ENCODE data around the gene PRKD3. TPM values are rescaled to one million over a fixed set of nuclear protein-coding genes. Genes with fewer than 3 reads are reported as not detected.

PRKD3 gene
- total RNA-seq: 10 to 100 TPM; 32.9 to 39.4 TPM
- long read RNA-seq, donor 1, partial matches to known transcripts: 2 of 9 reads
- long read RNA-seq, donor 1, other reads (novel, unspliced or antisense): 7 of 9 reads
- long read RNA-seq, donor 2, partial matches to known transcripts: 0 of 5 reads
- long read RNA-seq, donor 2, other reads (novel, unspliced or antisense): 5 of 5 reads

DNA sequence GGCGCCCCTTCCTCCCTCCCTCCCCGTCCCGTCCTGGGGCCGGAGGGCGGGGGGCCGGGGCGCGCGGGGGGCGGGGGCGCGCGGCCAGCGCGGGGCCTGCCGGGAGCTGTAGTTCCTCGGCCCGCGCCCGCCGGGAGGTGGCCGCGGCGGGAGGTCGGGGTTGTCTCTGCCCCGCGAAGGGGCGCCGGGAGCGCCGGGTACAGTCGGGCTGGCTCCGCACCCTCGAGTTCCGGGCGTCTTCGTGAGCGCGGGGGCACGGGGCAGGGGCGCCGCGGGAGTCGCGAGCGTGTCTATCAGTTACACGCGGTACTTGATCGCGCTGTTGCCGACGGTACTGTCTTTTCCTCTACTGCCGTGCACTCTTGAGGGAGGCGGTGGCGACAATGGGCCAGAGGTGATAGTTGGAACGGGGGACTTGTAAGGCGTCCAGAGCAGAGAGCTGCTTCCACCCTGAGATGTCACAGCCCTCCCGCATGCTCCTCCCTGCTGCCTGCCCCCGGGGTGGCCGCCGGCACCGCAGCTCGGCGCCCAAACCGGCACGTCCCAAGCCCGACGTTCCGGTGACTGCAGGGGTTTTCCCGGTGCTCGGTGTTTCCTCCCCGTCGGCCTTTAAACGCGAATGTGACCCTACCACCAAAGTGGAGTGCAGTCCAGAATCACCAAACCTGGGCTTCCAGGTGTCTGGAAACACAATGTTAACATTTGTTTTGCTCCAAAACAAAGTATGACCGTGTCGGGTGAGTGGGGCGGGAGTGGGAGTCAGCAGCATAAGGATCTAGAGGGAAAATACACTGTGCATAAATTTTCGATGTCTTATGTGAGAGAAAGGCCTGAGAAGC is at the start of gene PRKD3:
Gene PRKD3, minus strand, starts transcription at position 48 of the 839 bp plus-strand sequence. CDS start 8,309 bp downstream, outside the sequence.
- DNase-seq (ENCODE audit: low spot score): peak; percentile 89
- intact Hi-C loops (cut with DNase I): no loop called here

DNA sequence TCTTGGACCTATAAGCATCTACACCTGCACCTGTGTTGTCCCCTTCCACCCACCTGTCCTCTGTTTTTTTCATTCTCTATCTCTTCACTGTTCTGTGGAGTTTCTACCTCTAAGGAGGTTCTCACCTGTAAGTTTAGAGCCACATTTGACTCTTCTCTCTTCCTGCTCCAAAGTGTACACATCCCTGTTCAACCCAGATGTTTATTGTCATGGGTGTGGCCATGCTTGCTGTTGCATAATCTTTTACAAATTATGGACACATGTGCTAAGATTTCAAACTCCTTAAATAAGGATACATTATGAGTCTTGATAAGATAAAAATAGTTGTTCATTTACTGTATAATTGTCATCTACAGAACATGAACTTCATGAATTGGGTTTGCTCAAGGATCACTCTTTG is 47.4 kb upstream of the PRKD3 start:
- DNase-seq (ENCODE audit: low spot score): no peak
- intact Hi-C loops (cut with DNase I): no loop called here

DNA sequence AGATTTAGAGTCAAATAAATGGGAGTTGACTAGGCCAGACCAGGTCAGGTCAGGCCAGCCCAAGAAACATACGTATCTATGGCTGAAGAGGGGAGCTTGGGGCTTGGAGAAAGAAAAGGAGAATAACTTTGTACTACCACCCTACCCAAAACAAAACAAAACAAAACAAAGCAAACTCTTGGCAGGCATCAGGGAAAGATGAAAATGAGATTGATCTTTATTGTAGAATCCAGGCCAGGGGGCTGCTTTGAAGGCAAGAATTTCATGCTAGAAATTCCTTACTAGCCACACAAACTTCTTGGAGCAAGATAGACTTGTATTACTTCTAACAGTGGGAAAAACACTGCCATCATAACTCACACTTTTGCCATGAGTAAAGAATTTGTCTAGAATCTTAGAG is 46.0 kb upstream of the PRKD3 start:
- no peak for DNase-seq (ENCODE audit: low spot score)
- intact Hi-C loops (cut with DNase I): no loop called here

DNA sequence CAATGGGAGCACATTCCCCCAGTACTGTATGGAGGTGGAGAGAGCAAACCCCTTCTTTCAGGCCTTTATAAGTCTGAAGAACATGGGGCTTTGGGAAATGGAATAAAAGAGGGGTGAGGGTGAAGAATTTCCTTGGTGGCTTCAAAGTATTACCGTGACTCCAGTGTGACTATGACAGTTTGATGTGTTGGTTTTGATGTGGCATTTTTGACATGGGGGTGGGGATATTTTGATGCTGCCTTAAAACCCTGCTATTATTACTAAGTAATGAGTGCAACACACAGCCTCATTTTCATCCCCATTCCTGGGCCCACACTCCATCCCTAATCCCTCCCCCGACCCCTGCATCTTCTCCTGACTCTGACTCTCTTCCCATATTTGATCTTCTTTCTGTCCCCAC is 43.4 kb upstream of the PRKD3 start:
- intact Hi-C loops (cut with DNase I): no loop called here
- no peak for DNase-seq (ENCODE audit: low spot score)

DNA sequence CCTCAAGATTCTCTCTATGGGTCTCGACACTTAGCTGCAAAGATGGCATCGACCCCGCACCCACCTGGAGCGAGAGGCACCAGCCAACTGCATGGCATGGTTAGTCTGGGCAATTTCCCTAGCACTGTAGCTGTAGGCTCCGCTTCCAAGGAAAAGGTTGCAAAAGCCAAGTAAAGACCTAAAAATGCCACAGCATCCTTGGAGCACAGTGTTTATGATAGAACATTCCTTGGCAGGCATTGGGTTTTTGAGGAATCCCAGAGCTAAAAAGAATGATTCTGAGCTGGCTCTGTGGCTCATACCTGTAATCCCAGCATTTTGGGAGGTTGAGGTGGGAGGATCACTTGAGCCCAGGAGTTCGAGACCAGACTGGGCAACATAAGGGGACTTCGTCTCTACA is 42.7 kb upstream of the PRKD3 start:
- DNase-seq (ENCODE audit: low spot score): no peak
- intact Hi-C loops (cut with DNase I): no loop called here

DNA sequence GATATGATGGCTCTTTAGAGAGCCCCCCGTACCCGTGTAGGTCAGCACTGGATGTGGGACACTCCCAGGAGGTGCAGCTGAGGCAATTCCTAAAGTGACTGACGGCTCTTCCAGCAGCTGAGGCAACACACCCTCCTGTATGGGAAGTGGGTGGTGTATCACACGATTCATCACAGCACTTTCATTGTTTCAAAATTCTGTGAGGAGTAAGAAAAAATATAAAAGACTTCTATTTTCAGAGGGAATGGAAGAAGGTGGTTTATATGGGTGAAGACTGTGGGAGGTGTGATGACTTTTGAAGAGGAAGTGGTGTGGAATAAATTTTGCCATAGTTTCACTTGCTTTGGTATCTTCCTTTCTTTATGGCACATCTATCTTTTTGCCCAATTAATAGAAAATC is 42.1 kb upstream of the PRKD3 start:
- DNase-seq (ENCODE audit: low spot score): no peak
- intact Hi-C loops (cut with DNase I): no loop called here

DNA sequence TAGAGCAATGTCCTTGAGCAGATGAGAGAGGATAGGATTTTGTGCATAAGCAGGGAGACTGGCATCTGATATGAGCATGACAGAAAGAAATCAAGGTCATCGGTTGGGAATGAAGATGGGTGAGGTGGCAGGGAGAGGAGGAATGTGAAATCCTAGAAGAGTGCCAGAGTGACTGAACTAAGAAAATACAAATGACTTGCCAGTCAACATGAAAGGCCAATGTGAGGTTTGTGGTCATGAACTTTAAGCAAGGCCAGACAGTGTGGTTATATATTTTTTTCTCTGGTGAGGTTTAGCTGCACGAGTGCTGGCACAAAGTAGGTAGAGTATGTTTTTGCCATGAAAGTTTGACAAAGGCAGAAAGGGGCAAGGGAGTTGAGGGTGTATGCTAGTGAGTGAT is 41.0 kb upstream of the PRKD3 start:
- no peak for DNase-seq (ENCODE audit: low spot score)
- intact Hi-C loops (cut with DNase I): no loop called here

DNA sequence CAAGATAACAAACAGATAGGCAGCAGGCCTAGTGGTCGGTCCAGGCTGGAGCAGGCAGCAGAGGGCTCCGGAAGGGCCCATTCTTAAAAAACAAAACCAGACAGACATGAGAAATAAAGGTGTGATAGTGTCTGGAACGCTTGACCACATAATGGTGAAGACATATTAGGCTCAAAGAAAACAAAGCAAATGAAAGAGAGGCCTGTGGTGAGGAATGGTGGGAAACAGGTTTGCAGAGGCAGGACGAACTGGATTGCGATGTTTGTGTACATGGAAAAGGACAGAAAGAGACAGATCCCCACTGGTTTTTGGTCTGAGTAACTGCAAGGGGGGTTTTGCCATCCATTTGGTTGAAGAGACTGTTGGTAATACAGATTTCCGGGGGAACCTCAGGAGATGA is 39.7 kb upstream of the PRKD3 start:
- no peak for DNase-seq (ENCODE audit: low spot score)
- intact Hi-C loops (cut with DNase I): no loop called here

DNA sequence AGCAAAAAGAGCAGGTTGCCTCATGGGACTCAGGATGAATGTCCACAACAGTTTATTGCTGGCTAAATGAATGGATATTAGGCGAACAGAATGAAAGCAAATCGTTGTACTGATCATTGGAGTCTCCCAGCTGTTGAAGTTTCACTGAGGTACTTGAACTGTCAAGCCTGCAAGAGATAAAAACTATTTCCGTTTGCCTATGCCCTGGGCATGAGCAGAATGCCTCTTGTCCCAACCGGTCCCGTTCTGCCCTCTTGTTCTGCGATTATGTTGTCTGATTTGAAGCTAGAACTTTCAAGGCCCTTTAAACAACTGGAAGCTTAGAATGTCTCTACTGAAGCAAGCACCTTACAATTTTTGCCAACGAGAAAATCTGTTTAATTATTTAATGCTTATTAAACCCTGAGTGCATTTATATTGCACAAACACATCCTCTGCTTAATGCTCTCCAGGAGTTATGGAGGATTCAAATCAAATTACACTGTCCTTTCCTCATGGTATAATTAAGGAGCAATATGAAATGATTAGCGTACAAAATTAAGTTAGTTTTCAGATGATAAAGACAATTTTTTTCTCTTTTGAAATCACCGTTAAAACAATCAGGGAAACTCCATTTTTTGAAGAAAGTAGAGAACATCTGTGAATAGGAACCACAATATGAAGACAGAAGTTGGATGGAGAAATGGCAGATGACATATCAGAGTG is 37.5 kb upstream of the PRKD3 start:
- no peak for DNase-seq (ENCODE audit: low spot score)
- intact Hi-C loops (cut with DNase I): no loop called here

DNA sequence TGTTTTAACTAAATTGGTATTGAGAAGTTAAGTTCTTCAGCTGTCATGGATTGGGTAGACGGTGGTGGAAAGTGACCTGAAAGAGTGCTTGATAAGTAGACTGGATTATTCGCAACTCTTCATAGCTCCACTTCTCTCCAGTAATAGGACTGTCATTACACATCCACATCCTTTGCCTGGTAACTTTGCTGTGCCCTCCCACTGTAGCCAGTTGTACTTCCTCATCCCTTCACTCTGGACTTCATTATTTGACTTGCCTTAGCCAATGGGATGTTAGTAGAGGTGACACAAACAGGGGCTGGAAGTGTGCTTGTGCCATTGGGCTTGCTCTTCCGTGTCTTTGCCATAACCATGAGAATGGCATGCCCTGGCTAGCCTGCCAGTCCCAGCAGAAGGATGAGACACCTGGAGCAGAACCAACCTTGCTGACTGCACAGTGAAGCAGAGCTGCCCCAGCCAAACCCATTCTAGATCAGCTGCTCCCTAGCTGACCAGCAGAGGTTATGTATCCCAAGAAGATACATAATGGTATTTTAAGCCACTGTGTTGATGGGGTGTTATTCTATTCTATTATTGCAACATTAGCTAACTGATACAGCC is 36.7 kb upstream of the PRKD3 start:
- no peak for DNase-seq (ENCODE audit: low spot score)
- intact Hi-C loops (cut with DNase I): no loop called here

DNA sequence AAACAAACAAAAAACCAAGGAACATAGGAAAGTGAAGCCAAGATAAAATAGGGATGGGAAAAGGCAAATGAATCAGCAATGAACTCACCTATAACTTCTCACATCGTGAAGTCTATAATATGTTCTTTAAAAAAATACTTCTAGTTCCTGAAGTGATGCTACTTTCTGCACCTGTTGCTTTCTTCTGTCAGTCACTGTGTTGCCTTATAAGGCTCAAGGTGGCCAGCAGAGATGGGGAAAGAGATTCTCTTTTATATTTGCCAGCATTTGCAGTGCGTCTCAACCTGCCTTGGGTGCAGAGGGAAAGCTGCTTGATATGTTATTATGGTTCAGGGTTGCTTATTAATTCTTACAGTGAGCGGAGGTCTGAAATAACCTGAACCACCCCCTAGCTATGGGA is 33.8 kb upstream of the PRKD3 start:
- intact Hi-C loops (cut with DNase I): no loop called here
- no peak for DNase-seq (ENCODE audit: low spot score)

DNA sequence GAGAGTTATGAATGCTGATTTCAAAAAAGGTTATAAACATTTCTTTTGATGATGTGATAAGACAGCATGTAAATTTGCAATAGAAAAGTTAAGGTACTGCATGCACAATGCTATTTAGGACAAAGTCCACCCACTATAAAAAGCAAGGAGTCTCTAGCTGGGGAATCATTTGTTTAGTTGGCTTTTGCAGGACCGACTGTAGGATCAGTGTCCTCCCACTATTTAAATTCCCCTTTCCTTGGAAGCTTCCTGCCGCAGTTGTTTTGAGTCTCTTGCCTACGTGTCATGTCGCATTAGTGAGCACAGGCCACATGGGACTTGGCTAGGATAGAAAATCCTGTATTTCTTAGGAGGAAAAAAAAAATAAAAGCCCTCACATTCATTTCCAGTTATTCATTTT is 32.9 kb upstream of the PRKD3 start:
- intact Hi-C loops (cut with DNase I): no loop called here
- no peak for DNase-seq (ENCODE audit: low spot score)

DNA sequence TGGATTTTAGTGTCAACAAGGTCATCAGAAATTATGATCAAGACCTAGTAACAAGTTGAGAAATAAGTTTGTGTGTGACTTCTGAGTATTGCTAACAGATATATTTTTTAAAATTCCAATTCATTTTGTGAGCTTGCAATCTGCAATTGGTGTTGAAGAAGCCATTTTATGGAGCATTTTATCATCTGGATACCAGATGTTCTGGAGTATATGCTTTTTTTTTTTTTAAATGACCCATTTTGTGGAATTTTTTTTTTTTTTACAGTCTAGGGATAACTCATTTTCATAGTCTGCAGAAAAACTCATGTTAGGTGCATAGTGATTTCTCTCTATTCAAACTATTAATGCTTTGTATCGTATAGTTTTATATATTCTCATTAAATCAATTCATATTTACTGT is 32.4 kb upstream of the PRKD3 start:
- DNase-seq (ENCODE audit: low spot score): no peak
- intact Hi-C loops (cut with DNase I): no loop called here

DNA sequence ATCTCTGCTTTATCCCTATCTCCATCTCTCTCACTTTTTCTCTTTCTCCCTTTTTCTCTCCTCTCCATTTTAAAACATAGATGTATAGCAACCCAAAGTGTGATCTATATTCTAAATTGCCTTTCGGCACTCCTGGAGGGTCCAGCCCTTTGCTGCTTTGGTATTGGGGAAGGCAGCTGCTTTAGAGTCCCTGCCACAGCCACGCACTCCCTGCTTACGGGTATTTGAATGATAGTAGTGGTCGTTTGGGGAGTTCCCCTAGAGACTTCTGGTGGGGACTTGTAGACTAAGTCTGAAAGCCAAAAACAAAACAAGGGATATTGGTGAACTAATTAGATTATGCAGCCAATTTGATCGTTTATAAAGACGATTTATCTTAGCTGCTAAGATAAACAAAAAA is 31.7 kb upstream of the PRKD3 start:
- intact Hi-C loops (cut with DNase I): no loop called here
- no peak for DNase-seq (ENCODE audit: low spot score)

DNA sequence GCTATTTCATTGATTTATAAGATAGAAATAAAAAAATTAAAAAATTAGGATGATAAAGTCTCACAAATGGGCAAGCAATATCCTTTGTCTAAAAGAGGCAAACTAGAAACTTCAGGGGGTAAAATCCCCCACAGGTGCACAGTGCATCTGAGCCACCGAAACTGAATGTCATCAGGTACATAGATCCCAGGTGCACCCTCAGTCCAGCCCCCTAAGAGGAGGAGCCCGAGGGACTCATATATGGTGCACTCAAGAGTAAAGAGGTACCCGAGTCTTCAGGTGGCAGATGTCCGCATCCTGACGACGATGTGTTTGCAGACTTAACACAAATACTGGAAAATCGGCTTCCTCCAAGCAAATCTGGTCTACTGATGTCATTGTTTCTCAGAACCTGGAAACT is 31.1 kb upstream of the PRKD3 start:
- DNase-seq (ENCODE audit: low spot score): no peak
- intact Hi-C loops (cut with DNase I): no loop called here

DNA sequence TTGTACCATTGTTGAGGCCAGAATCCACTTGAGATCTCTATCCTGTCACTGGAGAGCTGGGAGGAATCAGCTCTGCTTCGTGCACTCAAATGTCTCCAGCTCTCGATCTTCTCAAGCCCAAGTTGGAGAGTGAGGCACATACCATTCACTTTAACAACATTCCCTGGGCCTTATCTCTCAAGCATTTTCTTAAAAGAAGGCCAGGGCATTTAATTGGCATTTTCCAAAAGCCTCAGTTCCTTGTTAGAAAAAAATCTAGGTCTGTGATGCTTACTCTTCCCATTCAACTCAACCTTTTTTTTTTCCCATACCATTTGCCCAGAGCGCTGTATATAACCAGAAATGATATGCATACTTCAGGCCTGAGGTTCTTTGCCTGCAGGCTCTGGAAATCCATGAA is 29.9 kb upstream of the PRKD3 start:
- no peak for DNase-seq (ENCODE audit: low spot score)
- intact Hi-C loops (cut with DNase I): no loop called here

DNA sequence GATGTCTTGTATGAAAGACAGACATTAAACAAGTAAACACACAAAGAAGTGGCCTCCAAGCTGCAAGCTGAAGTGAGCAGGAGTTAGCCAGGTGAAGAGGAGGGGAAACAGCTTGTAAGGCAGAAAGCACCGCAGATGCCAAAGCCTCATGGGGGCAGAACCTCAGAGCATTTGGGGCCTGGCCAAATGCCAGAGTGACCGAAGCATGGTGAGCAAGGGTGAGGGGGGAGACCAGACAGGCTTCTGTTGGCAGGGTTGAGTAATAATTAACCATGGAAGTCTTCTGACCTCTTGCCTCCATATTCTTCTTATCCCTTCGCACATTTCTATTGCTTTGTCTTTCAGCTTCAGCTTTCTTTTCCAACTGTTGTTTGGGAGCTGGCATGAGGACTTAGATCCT is 25.4 kb upstream of the PRKD3 start:
- intact Hi-C loops (cut with DNase I): no loop called here
- no peak for DNase-seq (ENCODE audit: low spot score)

DNA sequence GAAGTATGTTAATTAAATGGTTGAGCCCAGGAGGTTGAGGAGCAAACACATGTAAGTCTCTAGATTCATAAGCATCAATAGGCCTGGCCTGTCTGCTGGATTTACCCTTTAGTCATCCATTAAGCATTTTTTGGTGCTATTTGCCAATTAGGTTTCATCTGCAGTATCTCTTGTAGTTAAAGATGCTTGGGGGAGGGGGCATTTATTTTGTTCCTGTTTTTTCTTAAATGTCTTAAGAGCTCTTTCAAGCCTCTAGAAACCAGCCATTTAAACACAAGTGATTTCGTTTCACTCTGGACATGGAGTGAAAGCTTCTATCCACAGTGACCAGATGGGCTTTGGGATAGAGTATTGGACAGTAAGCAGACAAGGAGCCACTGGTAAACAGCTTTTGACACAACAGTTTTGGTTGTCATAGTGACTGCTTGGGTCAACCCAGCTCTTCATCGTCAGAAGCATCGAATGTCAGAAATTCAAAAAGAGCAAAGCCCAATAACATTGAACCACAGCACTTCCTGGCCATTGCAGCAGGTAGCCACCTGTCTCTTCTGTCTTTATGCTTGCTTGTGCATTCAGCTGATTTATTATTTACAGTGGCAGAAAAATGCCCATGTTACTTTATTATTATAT is 24.7 kb upstream of the PRKD3 start:
- intact Hi-C loops (cut with DNase I): no loop called here
- DNase-seq (ENCODE audit: low spot score): no peak

DNA sequence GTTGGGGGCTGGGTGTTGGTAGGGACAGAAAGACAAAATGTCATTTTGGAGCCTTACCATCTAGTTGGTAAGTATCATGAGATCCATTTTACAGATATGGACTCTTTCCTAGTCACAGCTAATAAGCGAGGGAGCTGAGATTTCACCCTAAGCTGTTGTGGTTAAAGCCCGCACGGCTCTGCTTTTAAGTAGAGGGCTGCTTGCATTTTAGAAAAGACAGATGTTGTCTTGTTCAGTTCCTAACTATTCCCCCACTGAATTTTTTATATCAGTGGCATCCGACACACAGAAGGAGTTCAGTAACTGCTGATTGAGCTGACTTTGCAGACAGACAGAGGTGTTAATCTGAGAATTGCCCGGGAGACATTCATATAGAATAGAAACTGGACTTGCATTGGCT is 23.5 kb upstream of the PRKD3 start:
- DNase-seq (ENCODE audit: low spot score): no peak
- intact Hi-C loops (cut with DNase I): no loop called here

Data from posterior vena cava (tissue), 2 donors.